HL-60 (cell line): ENCODE data around the gene ABHD17A.

Source experiments
- CTCF ChIP-seq: IDR thresholded peaks from one replicate; pipeline ENCODE4 v1.5.1; 2011; ENCODE audit warnings: low read length, control low read depth, inconsistent platforms; ENCODE audit not compliant: insufficient read depth
- POLR2AphosphoS5 ChIP-seq: IDR thresholded peaks from 2 replicates; pipeline ENCODE4 v1.6.1; 2012; ENCODE audit warnings: low read depth
- REST ChIP-seq: IDR thresholded peaks from 2 replicates; pipeline ENCODE4 v1.6.1; 2012; ENCODE audit warnings: low read depth; ENCODE audit not compliant: insufficient replicate concordance

GRCh38 chr19:1840541-1841115, 44.7 kb downstream of the ABHD17A start:
- TF ChIP-seq CTCF (no peak), POLR2AphosphoS5 (no peak), REST (no peak)
